HepG2 (cell line): ENCODE data around the gene ARAP1. TPM values are rescaled to one million over a fixed set of nuclear protein-coding genes. Genes with fewer than 3 reads are reported as not detected.

ENCODE experiments used
- EED ChIP-seq: sonication (generic); formaldehyde crosslinking; IDR thresholded peaks from 2 replicates; pipeline ENCODE4 v1.5.0; 2020; ENCODE audit warnings: mild to moderate bottlenecking, missing genetic modification reagents
- ELK4 ChIP-seq: sonication (generic); formaldehyde crosslinking; IDR thresholded peaks from 2 replicates; pipeline ENCODE4 v1.9.0; 2021; ENCODE audit warnings: missing genetic modification reagents, borderline replicate concordance
- GPBP1L1 ChIP-seq: sonication (generic); formaldehyde crosslinking; IDR thresholded peaks from 2 replicates; pipeline ENCODE4 v1.5.0; 2020; ENCODE audit warnings: mild to moderate bottlenecking, missing genetic modification reagents
- KAT7 ChIP-seq: IDR thresholded peaks from 2 replicates; pipeline ENCODE4 v1.6.1; 2018; ENCODE audit warnings: borderline replicate concordance, missing compliant biosample characterization
- RARG ChIP-seq: sonication (generic); formaldehyde crosslinking; IDR thresholded peaks from 2 replicates; pipeline ENCODE4 v1.4.0; 2020; ENCODE audit warnings: low read depth, mild to moderate bottlenecking, missing genetic modification reagents
- SNAPC4 ChIP-seq: sonication (generic); formaldehyde crosslinking; IDR thresholded peaks from 2 replicates; pipeline ENCODE4 v1.4.0; 2020; ENCODE audit warnings: mild to moderate bottlenecking, missing genetic modification reagents
- SP4 ChIP-seq: sonication (generic); formaldehyde crosslinking; IDR thresholded peaks from 2 replicates; pipeline ENCODE4 v1.8.1; 2023; ENCODE audit warnings: mild to moderate bottlenecking, missing genetic modification reagents
- TBL1XR1 ChIP-seq: fragments of 150-350 bp; IDR thresholded peaks from 2 replicates; pipeline ENCODE4 v1.6.1; 2014; ENCODE audit warnings: borderline replicate concordance, low read length; ENCODE audit not compliant: partially characterized antibody
- THAP7 ChIP-seq: sonication (generic); formaldehyde crosslinking; IDR thresholded peaks from 2 replicates; pipeline ENCODE4 v1.8.1; 2023; ENCODE audit warnings: mild to moderate bottlenecking, missing genetic modification reagents
- XBP1 ChIP-seq: sonication (generic); formaldehyde crosslinking; IDR thresholded peaks from 2 replicates; pipeline ENCODE4 v1.5.0; 2020; ENCODE audit warnings: missing genetic modification reagents
- ZFY ChIP-seq: sonication (generic); formaldehyde crosslinking; IDR thresholded peaks from 2 replicates; pipeline ENCODE4 v1.4.0; 2020; ENCODE audit warnings: missing genetic modification reagents
- ZKSCAN1 ChIP-seq: fragments of 150-350 bp; IDR thresholded peaks from 2 replicates; pipeline ENCODE4 v1.6.1; 2014; ENCODE audit warnings: low read length
- ZNF451 ChIP-seq: sonication (generic); formaldehyde crosslinking; IDR thresholded peaks from 2 replicates; pipeline ENCODE4 v1.5.0; 2020; ENCODE audit warnings: mild to moderate bottlenecking, missing genetic modification reagents
- ZNF503 ChIP-seq: sonication (generic); formaldehyde crosslinking; IDR thresholded peaks from 2 replicates; pipeline ENCODE4 v1.4.0; 2020; ENCODE audit warnings: missing genetic modification reagents
- ZNF543 ChIP-seq: sonication (generic); formaldehyde crosslinking; IDR thresholded peaks from 2 replicates; pipeline ENCODE4 v1.4.0; 2020; ENCODE audit warnings: mild to moderate bottlenecking, missing genetic modification reagents
- ZNF598 ChIP-seq: sonication (generic); formaldehyde crosslinking; IDR thresholded peaks from 2 replicates; pipeline ENCODE4 v1.5.1; 2020; ENCODE audit warnings: mild to moderate bottlenecking, missing genetic modification reagents, borderline replicate concordance
- ZNF850 ChIP-seq: sonication (generic); formaldehyde crosslinking; conservative IDR thresholded peaks from 2 replicates; pipeline ENCODE4 v1.9.0; 2021; ENCODE audit warnings: mild to moderate bottlenecking, missing genetic modification reagents
- ZSCAN21 ChIP-seq: sonication (generic); formaldehyde crosslinking; IDR thresholded peaks from 2 replicates; pipeline ENCODE4 v1.8.0; 2022; ENCODE audit warnings: mild to moderate bottlenecking, missing genetic modification reagents, moderate library complexity, borderline replicate concordance
- polyA plus RNA-seq, 8 experiments: library from polyadenylated mRNA; depleted of rRNA in 3 of 8; stranded (reverse) in 7 of 8; unstranded in 1 of 8; fragments of >200 nt; fragmentation: Illumina TruSeq in 4 of 8; extraction: Trizol in 4 of 8; gene quantifications; 2 replicates each; pipeline versions ENCODE4 v1.2.1 to v1.2.3, GENCODE V29; 2011 to 2016; ENCODE audit warnings: low read depth in 4 of 8, missing spikeins in 1 of 8, mixed read lengths in 1 of 8; ENCODE audit not compliant: insufficient read depth in 1 of 8
- total RNA-seq, 5 experiments: library from RNA; depleted of rRNA; stranded (reverse); fragments of >200 nt; fragmentation: Illumina TruSeq; extraction: Trizol; gene quantifications; 2 replicates each; pipeline ENCODE4 v1.2.3, GENCODE V29; 2016; ENCODE audit warnings: low read depth in 1 of 5

ARAP1 gene
- total and polyA plus RNA-seq, 2 of the 13 experiments (the other 11 are each of a cell fraction or from before 2014, with no cell fraction given) = 43.2 to 55.5 TPM

GRCh38 chr11:72782081-72782920 is 30.1 kb upstream of the ARAP1 start (continued):
- TF ChIP-seq ZNF451 (CRISPR knock-in tag) (no peak), TBL1XR1 (no peak), SNAPC4 (CRISPR knock-in tag) (no peak), ZNF850 (CRISPR knock-in tag) (no peak), ZNF598 (CRISPR knock-in tag) (peak; percentile 72; the same call in 1 of the 2 replicates), ELK4 (CRISPR knock-in tag) (no peak), ZKSCAN1 (no peak), ZFY (peak; percentile 47; the same call in 1 of the 2 replicates), ZNF503 (CRISPR knock-in tag) (0 out of 2 replicates have a peak, but pooled peaks have one; percentile 37), ZNF543 (CRISPR knock-in tag) (no peak), GPBP1L1 (CRISPR knock-in tag) (no peak), RARG (no peak), ZSCAN21 (peak; percentile 75; the same call in 1 of the 2 replicates), EED (CRISPR knock-in tag) (no peak), XBP1 (no peak), KAT7 (CRISPR knock-in tag) (no peak), THAP7 (CRISPR knock-in tag) (no peak), SP4 (CRISPR knock-in tag) (peak; percentile 33; the same call in 1 of the 2 replicates)
